ENCODE results near the gene MRPS18A.

Gene MRPS18A

DNA sequence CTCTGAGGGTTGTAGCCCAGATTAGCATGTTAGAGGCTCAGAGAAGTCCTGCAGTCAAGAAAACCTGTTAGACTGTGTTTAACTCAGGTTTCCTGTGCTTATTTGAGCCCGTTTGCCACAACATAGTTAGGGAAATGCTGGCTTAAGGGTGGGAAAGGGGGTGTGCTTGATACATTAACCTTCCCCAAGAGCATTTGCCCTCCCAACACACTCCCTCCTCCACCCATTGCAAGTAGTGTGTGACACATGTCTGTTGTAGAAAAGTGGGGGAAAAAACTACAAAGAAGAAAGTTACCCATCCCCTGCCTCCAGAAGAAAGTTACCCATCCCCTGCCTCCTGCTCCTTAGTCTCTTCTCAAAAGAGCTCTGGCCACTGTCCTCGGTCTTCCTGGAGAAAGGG is 36.8 kb upstream of the MRPS18A start:
- no peak overlapping the region for H3K27ac ChIP-seq
- DNase-seq (ENCODE audit: low spot score), result no peak
- TF ChIP-seq, protein P1, sequence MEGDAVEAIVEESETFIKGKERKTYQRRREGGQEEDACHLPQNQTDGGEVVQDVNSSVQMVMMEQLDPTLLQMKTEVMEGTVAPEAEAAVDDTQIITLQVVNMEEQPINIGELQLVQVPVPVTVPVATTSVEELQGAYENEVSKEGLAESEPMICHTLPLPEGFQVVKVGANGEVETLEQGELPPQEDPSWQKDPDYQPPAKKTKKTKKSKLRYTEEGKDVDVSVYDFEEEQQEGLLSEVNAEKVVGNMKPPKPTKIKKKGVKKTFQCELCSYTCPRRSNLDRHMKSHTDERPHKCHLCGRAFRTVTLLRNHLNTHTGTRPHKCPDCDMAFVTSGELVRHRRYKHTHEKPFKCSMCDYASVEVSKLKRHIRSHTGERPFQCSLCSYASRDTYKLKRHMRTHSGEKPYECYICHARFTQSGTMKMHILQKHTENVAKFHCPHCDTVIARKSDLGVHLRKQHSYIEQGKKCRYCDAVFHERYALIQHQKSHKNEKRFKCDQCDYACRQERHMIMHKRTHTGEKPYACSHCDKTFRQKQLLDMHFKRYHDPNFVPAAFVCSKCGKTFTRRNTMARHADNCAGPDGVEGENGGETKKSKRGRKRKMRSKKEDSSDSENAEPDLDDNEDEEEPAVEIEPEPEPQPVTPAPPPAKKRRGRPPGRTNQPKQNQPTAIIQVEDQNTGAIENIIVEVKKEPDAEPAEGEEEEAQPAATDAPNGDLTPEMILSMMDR (IDR thresholded peaks at IDR 0.05), result no peak
- H3K4me3 ChIP-seq, result no peak overlapping the region

DNA sequence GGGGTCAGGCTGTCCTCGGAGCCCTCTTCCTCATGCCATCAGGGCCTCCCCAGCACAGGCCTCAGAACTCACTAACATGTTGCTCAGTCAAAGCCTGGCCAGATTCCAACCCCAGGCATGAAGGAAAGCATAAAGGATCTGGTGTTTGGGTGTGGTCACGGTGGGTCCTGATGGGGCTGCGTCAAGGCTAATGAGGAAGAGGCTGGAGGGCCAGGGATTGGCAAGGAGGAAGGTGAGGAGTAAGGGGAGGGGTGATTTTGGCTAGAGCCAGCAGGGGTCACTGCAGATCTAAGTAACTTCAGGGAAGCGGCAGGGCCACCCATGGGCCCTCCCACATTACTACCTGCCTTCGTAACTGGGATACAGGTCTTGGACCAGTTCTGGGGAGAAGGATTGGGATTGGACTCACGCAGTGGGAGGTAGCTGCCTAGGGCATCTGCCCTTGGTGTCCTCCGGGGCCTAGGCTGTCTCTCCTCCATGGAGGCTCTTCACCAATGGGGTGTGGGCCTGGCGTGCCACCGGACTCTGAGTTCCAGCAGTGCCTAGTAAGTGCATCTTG is 36.2 kb upstream of the MRPS18A start:
- Histone ChIP-seq H3K27ac (no peak overlapping the region), H3K4me3 (no peak overlapping the region)
- TF ChIP-seq, protein P1 (IDR thresholded peaks at IDR 0.05), result no peak
- no peak for DNase-seq (ENCODE audit: low spot score)

DNA sequence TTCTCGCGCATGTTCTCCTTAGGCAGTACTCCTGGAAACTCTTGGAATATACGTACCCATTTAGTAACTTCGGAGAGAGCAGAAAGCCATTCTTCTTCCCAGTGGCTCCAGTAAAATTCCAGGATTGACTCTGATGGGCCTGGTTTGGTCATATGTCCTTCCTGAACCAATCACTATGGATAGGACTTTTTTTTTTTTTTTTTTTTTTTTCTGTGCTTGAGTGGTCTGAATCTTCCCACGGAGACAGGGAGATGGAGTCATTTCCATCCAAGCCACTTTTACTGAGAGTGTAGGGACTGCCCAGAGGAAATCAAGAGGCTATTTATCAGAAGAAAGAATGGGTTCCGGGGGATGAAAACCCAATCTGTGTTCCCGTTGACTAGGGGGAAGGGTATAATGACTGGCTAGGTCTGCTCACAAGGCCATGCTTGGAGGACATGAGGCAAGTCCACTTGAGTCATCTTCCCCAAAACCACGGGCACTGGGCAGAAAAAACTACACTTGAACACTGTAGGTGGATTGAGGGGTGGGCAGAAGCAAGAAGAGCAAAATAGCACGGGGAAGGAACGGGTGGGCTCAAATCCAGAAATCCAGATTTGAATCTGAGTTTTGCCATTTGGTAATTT is 35.4 kb upstream of the MRPS18A start:
- TF ChIP-seq, protein P1 (IDR thresholded peaks at IDR 0.05), result no peak
- Histone ChIP-seq H3K27ac (no peak overlapping the region), H3K4me3 (no peak overlapping the region)
- DNase-seq (ENCODE audit: low spot score), result no peak

DNA sequence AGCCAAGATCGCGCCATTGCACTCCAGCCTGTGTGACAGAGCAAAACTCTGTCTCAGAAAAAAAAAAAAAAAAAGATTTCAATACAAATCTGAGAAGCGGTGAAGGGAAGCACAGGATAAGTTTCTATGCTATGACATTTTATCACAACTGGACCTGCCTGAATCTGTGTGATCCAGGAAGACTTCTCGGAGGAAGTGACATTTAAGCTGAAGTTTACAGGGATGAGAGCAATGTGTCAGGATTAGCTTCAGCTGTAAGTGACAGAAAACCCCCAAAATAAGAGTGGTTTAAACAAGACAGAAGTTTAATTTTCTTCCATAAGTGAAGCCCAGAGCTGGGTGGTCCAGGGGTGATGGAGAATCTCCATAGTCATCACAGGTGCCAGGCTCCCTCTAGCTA is 33.4 kb upstream of the MRPS18A start:
- TF ChIP-seq, protein P1 (IDR thresholded peaks at IDR 0.05), result no peak
- no peak for DNase-seq (ENCODE audit: low spot score)
- Histone ChIP-seq H3K27ac (no peak overlapping the region), H3K4me3 (no peak overlapping the region)

DNA sequence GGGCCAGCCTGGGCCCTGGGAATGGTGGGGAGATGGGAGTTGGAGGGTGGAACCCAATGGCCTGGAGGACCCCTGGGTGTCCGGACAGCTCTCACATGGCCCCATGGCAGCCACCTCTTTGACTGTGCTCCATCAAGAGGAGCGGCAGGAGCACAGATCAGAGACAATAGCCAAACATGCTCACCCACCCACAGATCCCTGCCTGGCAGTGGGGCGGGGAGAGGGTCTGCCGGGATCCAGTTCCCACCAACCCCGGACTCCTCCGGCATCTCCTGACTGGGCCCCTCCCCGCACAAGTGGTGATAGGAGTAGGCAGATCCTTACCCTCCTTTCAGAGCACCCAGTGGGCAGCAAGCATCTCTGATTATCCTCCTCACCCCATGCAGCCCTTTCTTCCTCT is 31.9 kb upstream of the MRPS18A start:
- no peak overlapping the region for H3K4me3 ChIP-seq
- TF ChIP-seq, protein P1 (IDR thresholded peaks at IDR 0.05), result no peak
- DNase-seq (ENCODE audit: low spot score), result no peak
- H3K27ac ChIP-seq, result peak overlapping the region in 1 of 2 donors; percentile 64

DNA sequence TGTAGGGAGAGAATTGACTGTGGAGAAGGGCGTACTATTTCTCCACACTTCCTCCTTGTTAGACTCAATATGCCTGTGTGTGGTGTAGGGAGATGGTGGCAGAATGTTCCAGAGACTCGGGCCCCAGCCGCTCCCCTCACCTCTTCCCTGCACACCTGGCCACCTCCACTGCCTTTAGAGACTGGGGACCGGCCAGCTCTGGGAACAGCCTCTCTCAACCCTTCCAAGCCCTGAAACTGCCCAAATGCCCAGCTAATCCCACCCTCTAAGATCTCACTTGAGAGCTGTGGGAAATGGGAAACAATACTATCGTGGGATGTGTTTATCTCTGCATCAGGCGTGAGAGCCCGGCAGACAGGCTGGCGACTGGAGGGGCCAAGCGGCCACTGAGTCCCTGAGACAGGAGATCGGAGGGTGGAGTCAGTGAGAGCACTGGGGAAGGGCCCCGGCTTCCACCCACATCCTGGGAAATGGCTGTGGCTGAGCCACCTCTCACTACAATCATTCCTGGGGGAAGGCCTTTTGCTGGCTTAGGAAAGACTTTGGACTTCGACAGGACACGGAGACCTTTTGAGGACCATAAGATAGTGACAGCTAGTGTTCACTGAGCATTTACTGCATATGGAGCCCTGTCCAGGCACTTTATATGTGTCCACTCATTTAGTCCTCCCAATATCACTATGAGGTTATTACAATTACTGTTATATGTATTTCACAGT is 31.0 kb upstream of the MRPS18A start:
- Histone ChIP-seq H3K4me3 (no peak overlapping the region), H3K27ac (peak overlapping the region in 1 of 2 donors; percentile 64)
- TF ChIP-seq, protein P1 (IDR thresholded peaks at IDR 0.05), result no peak
- DNase-seq (ENCODE audit: low spot score), result no peak

DNA sequence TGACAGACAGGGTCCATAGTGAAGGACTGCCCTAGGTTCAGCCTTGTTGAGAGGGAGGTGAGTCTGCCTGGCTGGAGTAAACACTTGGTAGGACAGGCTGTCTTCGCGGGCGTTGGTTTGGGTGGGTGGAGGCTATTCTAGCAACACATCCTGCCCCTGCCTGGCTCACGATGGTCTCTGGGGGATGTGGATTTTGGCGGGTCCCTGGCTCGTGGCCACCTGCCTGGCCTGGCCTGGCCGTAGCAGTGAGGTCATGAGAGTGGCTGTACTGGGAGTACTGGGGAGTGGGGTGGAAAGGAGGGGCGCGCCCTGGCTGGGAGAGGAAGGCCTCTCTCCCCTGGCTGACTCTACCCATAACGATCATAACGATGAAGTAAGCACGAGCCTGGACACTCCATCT is 30.2 kb upstream of the MRPS18A start:
- TF ChIP-seq, protein P1 (IDR thresholded peaks at IDR 0.05), result no peak
- H3K4me3 ChIP-seq, result no peak overlapping the region
- DNase-seq (ENCODE audit: low spot score), result peak; percentile 82
- H3K27ac ChIP-seq, result peak overlapping the region in 1 of 2 donors; percentile 64

All from coronary artery (tissue), 2 donors.